Measurements from ENCODE around the gene PHAX.
"Not testable (repeated sequence)": the region's sequence is repeated elsewhere in the genome, so short reads cannot be mapped to it uniquely, and the experiment has no call there.

The PHAX gene

GRCh38 chr5:126600631-126601511 lies at the start of gene PHAX:
TSS of gene PHAX (plus strand) at chr5:126600947. CDS start at chr5:126600963, 16 bp downstream.
- peak; percentile 55 to 56 for DNase-seq (ENCODE audit: low read depth in 2 of 2)

- no peak for DNase-seq (ENCODE audit: low read depth in 2 of 2)
These were observed 48.1 kb upstream of the PHAX start for GRCh38 chr5:126552614-126553013.

GRCh38 chr5:126555101-126555500 lies 45.6 kb upstream of the PHAX start:
- DNase-seq (ENCODE audit: low read depth in 2 of 2) = not testable (repeated sequence)

GRCh38 chr5:126561908-126562307 lies 38.8 kb upstream of the PHAX start:
- no peak for DNase-seq (ENCODE audit: low read depth in 2 of 2)

GRCh38 chr5:126562823-126563222 lies 37.9 kb upstream of the PHAX start:
- DNase-seq (ENCODE audit: low read depth in 2 of 2) = no peak

GRCh38 chr5:126568206-126568755 lies 32.5 kb upstream of the PHAX start:
- no peak for DNase-seq (ENCODE audit: low read depth in 2 of 2)

GRCh38 chr5:126575644-126576043 lies 25.1 kb upstream of the PHAX start:
- no peak for DNase-seq (ENCODE audit: low read depth in 2 of 2)

- DNase-seq (ENCODE audit: low read depth in 2 of 2) = no peak
These were observed 23.8 kb upstream of the PHAX start for GRCh38 chr5:126576974-126577373.

GRCh38 chr5:126577415-126577814 lies 23.3 kb upstream of the PHAX start:
- DNase-seq (ENCODE audit: low read depth in 2 of 2) = no peak

- DNase-seq (ENCODE audit: low read depth in 2 of 2) = no peak
These were observed 21.0 kb upstream of the PHAX start for GRCh38 chr5:126579716-126580115.

- DNase-seq (ENCODE audit: low read depth in 2 of 2) = no peak
These were observed 17.0 kb upstream of the PHAX start for GRCh38 chr5:126583761-126584160.

GRCh38 chr5:126587551-126588390 lies 13.0 kb upstream of the PHAX start:
- no peak for DNase-seq (ENCODE audit: low read depth in 2 of 2)

- DNase-seq (ENCODE audit: low read depth in 2 of 2) = no peak
These were observed 11.0 kb upstream of the PHAX start for GRCh38 chr5:126589536-126590297.

GRCh38 chr5:126591549-126591948 lies 9.2 kb upstream of the PHAX start:
- DNase-seq (ENCODE audit: low read depth in 2 of 2) = no peak

GRCh38 chr5:126594748-126595485 lies 5.8 kb upstream of the PHAX start, which contains the start of gene ALDH7A1:
TSS of gene ALDH7A1 (minus strand) at chr5:126595219. CDS start at chr5:126595198, 21 bp downstream.
- peak; percentile 12 to 36 for DNase-seq (ENCODE audit: low read depth in 2 of 2)

- DNase-seq (ENCODE audit: low read depth in 2 of 2) = no peak
These were observed 5.2 kb upstream of the PHAX start for GRCh38 chr5:126595486-126596083.

GRCh38 chr5:126597156-126597555 lies 3.6 kb upstream of the PHAX start:
- no peak for DNase-seq (ENCODE audit: low read depth in 2 of 2)

- no peak for DNase-seq (ENCODE audit: low read depth in 2 of 2)
These were observed 1.2 kb upstream of the PHAX start for GRCh38 chr5:126599499-126599898.

- DNase-seq (ENCODE audit: low read depth in 2 of 2) = not testable (repeated sequence)
These were observed 646 bp upstream of the PHAX start for GRCh38 chr5:126599971-126600630.
